Glomerular visceral epithelial cell (primary cell): ENCODE results near the gene ARRDC4.
"Not testable (repeated sequence)": the region's sequence is repeated elsewhere in the genome, so short reads cannot be mapped to it uniquely, and the experiment has no call there.

ENCODE experiments used
- DNase-seq: peaks from one replicate; pipeline ENCODE4 v3.0.0-alpha.2; 2016; ENCODE audit errors: extremely low spot score

The ARRDC4 gene

GRCh38 chr15:97966924-97967620 lies 6.6 kb downstream of the ARRDC4 start:
- DNase-seq = no peak

- no peak for DNase-seq
Measured at GRCh38 chr15:97967881-97968280, 7.4 kb downstream of the ARRDC4 start.

DNA sequence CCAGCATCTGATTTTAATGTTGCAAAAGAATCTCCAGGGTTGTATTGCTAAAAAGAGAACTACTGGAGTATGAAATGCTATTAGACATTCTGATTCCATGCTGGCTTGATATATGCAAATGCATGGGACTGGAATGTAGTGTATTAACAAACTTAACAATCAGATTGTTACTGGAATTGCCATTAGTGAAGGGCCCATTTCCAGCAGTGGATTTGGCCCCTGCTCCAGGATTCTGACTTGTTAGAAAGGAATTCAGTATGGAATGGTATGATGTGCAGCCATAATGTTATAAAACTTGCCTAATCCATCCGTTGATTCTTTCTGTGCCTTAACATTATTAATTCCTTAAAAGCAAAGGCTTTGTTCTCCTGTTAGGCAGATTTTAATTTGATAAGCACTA lies 7.9 kb downstream of the ARRDC4 start:
- DNase-seq = peak; percentile 7

DNA sequence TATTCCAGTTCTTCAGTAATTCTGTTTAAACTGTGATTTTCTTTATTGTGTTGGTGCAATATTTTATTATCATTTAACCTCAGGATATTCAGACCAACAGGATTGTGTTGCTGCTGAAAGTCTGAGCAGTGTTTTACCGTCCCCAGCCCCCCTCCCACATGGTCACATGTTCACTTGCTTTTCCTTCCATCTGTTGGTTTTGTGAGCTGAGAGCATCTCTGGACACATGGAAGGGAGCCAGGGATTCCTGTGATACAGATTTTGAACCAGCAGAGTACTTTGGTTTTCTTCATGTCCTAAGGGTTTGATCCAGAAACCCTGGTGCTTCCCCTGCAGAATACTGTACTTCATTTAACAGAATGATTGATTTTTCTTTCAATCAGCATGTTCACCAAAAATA lies 11.9 kb downstream of the ARRDC4 start:
- no peak for DNase-seq

DNA sequence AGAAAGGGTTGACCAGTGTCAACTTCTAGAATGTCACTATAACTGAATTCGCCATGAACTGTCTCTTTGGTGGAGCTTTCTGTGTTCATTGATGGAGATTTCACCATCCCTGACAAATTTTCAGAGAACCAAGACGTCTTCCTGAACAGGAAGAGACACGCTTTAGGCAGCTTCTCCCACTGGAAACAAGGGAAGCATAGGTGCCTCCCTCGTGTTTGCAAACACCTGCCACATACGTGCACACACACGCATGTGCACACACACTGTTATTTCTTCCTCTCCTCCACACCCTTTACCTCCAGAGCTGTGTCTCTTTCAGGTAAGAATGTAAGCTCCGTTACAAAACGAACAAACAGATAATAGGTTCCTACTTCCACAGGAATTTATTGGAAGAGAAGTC lies 15.6 kb downstream of the ARRDC4 start:
- DNase-seq = no peak

DNA sequence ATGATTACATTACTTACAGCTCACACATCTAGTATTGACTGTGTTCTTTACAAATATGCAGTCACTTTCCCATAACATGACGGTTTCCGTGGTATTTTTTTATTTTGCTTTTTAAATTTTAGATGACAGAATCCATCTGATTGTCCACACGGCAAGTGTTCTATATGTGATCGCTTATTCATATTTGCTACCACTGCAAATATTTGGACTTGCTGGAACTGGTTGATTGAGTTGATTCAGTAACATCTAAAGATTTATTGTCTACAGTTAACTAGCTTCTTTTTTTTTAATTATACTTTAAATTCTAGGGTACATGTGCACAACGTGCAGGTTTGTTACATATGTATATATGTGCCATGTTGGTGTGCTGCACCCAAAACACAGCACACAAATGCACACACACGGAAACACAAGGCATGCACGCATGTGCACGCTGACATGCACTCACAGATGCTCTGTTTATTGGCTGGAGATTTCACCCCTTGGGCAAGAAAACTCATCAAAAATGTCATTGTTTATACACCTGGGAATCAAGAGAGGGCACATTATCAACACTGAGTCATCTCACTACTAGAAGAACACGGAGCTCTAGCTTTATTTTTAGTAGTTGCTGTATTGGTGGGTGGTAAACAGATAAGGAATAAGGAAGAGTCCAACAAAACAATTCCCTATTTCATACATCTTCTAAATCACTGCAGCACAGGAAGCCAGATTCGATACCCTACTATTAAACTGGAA lies 16.4 kb downstream of the ARRDC4 start:
- DNase-seq = no peak

GRCh38 chr15:97977734-97978133 lies 17.2 kb downstream of the ARRDC4 start:
- DNase-seq = no peak

DNA sequence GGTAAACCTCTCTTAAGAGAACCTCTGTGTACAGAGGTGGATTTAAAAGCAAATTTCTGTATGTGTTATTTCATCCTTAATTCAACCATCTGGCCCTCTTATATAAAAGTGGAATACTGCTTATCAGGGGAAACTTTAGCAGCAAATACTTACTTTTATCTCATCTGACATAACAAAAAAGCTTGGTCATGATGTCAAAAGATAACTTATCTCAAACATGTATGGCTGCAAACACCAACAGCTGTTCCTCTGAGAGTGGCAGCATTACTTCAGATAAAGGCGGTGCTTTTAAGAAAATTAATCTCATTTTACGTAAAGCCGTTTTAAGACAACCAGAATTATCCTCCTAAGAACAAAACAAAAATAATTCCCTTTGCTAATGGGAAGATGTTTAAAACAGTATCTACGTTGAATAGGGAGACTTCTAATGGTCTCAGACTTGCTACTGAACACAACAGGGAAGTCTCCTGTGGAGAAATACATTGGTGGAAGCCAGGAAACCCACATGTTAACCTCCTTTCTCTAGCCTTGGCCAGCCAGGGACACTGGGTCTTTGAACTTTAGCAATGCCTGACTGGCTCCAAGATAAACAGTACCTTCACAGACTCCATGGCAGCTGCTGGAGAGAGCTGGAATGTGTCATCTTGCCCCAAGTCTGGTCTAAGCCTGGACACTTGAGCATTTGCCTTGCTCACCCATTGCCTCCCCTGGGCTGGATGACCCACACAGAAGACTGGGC lies 18.1 kb downstream of the ARRDC4 start:
- no peak for DNase-seq

- DNase-seq = no peak
Measured at GRCh38 chr15:97979140-97979520, 18.6 kb downstream of the ARRDC4 start.

DNA sequence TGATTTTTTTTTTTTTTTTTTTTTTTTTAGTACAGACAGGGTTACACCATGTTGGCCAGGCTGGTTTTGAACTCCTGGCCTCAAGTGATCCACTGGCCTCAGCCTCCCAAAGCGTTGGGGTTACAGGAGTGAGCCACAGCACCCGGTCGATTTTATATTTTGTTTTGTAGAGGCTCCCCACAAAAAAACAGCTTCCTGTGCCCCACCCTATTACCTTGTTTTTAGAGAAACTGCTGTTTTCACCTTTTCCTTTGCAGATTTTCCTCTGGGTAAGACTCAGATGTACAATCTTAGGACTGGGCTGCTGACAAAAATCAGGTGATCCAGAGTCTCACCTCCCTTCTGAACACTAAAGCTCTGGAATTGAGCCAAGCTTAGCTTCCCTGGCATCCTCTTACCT lies 20.6 kb downstream of the ARRDC4 start:
- DNase-seq = no peak

- no peak for DNase-seq
Measured at GRCh38 chr15:97981758-97982157, 21.3 kb downstream of the ARRDC4 start.

GRCh38 chr15:97984157-97984556 lies 23.7 kb downstream of the ARRDC4 start:
- DNase-seq = no peak

DNA sequence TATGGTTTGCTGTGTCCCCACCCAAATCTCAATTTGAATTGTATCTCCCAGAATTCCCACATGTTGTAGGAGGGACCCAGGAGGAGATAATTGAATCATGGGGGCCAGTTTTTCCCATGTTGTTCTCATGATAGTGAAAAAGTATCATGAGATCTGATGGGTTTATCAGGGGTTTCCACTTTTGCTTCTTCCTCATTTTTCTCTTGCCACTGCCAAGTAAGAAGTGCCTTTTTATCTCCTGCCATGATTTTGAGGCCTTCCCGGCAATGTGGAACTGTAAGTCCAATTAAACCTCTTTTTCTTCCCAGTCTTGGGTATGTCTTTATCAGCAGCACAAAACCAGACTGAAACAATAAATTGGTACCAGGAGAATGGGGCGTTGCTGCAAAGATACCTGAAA lies 25.5 kb downstream of the ARRDC4 start:
- DNase-seq = not testable (repeated sequence)

- no peak for DNase-seq
Measured at GRCh38 chr15:97986781-97987180, 26.3 kb downstream of the ARRDC4 start.

- no peak for DNase-seq
Measured at GRCh38 chr15:97989299-97989698, 28.8 kb downstream of the ARRDC4 start.

- no peak for DNase-seq
Measured at GRCh38 chr15:97991972-97992541, 31.6 kb downstream of the ARRDC4 start.

GRCh38 chr15:97992823-97993222 lies 32.3 kb downstream of the ARRDC4 start:
- DNase-seq = no peak

DNA sequence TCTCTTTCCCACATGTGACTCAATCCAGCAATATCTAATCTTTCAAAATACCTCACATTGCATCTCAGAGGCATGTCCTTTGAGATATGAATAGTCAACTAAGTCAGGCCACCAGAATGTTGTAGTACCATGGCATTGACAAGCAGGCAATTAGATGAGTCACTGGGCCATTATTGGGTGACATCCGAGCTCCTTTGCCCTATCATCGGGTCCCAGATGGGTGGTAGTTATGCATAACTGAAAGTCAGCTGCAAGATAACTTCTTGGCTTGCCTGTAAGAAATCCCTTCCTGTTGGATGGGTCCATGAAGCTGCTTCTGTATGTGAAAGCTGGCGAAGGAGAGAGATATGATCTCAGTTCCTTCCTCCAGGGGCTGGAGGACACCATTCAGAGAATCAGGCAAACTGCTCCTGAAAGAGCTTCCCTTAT lies 32.8 kb downstream of the ARRDC4 start:
- no peak for DNase-seq

DNA sequence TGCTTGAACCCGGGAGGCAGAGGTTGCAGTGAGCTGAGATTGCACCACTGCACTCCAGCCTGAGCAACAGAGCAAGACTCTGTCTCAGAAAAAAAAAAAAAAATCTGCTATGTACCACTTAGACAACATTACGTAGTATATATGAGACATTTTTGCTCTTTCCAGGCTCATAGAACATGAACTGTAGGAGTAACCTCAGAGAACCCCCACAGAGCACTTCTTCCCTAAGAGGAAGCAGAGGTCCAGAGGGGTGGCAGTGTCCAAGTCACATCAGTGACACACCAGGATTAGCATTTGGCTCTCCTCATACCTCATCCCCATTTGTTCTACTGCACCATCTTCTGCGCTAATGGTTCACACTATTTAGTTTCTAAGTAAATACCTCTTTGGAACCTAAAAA lies 33.7 kb downstream of the ARRDC4 start:
- DNase-seq = no peak

- DNase-seq = no peak
Measured at GRCh38 chr15:97995192-97995591, 34.7 kb downstream of the ARRDC4 start.

DNA sequence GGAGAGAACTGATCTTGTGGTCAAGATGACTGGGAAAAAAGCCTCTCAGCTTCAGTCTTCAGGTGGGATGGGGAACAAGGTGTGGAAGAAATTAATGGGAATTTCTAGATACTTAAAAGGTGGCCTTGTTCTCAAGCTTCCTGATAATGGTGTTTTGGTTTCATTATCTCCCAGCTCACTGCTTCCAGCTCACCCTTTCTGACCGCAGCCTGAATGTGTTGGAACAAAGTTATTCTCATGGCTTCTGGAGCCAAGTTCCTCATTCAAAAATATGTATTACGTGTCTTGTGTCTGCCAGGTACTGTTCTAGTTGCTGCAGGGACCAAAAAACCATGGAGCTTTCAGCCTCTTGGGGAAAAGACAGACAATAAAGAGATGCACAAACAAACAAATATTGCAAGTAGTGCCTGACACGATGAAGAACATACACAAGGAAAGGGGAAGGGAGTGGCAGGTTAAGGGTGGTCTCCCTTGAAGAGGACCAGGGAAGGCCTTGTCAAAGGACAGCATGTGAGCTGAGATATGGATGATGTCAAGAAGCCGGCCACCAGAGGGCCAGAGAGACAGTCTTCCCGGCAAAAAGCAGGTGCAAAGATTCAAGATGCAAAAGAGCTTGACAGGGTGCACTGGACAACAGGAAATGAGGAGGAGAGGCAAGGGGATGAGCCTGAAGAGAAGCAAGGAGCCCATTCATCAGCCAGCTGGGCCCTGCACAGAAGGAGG lies 35.5 kb downstream of the ARRDC4 start:
- DNase-seq = peak; percentile 47
